ENCODE results near the gene FRMD4A. TPM values are rescaled to one million over a fixed set of nuclear protein-coding genes. Genes with fewer than 3 reads are reported as not detected.
"Not testable (repeated sequence)": the region's sequence is repeated elsewhere in the genome, so short reads cannot be mapped to it uniquely, and the experiment has no call there.

Gene FRMD4A
- polyA plus RNA-seq, 4 donors: 59.5 to 85.2 (median 76.5) TPM

DNA sequence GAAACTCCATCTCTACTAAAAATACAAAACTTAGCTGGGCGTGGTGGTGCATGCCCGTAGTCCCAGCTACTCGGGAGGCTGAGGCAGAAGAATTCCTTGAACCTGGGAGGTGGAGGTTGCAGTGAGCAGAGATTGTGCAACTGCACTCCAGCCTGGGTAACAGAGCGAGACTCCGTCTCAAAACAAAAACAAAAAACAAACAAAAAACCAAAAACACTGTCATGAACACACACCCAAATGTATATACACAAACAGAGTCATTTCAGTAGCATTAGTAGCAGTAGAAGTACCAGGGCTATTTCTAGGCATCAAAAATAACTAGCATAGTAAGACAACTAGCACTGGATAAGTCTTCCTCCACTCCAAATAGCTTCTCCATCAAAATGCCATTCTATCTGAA, 263.1 kb downstream of the FRMD4A start:
- DNase-seq (ENCODE audit: low read depth in 4 of 4, low spot score in 3 of 4): not testable (repeated sequence)

DNA sequence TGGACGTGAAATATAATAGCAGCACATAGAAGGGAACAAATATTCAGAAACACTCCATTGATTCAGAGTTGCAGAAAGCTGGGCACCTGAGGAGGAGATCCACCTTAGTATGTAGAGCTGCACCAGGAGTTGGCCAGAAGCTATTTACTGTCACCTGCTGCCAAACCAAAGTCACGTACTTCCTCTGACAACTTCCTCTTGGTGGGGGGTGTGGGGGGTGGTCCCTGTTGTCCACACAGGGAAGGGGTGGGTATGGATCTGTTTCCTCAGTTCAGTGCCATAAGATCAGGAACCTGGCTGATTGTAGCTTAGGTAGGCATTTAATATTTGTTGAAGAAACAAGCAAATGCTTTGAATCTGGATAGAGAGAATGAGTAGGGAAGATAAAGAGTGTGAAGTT, 264.6 kb downstream of the FRMD4A start:
- DNase-seq (ENCODE audit: low read depth in 4 of 4, low spot score in 3 of 4): no peak

DNA sequence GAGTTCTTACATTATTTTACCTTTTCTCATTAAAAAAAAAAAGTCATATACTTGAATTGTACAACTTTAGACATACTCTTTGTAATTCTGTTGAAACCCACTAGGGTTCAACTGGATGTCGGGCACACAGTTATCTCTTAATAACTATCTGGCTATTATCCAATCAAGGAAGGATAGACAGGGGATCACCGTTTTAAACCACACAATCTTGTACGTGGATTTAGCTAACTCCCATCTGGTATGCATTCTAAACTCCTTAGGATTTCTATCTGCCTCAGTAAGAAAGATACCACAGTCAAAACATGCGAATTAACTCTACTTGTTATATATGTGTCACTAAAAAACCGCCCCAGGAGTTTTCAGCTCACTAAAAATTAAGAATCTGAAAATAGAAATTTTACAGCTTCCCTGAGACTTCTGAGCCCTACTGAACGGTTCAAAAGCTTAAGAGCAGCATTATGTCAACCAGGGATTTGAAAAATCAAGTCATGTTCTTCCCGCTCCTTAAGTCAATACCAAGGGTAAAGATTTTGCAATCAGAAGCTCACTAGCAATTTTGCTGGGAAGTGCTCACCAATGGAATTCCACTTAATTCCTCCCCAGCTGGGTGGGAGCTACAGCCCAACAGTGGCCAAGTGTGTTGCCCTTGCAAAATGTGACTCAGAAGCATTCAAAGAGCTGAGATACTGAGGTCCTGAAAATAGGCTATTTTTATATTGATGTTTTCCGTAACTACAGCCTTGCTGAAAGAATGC, 267.0 kb downstream of the FRMD4A start:
- no peak for DNase-seq (ENCODE audit: low read depth in 4 of 4, low spot score in 3 of 4)

DNA sequence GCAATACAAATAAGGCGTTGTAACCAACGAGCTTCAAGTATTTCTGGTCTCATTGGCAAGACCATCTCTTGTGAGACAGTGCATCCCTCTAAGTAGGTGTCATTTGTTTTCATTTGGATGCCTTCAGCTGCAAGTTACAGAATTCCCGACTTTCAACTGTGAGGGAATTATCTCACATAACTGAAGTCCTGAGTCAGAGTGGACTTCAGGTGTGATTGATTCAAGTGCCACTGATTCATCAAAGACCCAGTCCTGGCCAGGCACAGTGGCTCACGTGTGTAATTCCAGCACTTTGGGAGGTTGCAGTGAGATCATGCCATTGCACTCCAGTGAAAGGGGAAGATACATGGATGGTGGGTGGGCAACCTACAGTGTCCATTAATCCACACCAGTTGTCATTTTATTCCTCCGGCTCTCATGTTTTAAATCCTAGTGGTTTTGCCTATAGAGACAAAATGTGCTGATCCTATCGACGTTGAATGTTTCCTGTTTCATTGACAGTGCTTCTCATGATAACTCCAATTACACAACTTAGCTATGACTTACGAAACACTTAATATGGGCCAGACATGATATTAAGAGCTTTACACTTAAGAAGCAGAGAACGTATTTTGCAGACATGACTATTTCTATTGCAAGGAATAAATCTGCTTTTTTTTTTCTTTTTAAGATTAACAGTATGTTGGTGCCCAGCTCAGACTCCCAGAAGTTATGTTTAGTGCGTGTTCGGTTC, 268.0 kb downstream of the FRMD4A start:
- no peak for DNase-seq (ENCODE audit: low read depth in 4 of 4, low spot score in 3 of 4)

DNA sequence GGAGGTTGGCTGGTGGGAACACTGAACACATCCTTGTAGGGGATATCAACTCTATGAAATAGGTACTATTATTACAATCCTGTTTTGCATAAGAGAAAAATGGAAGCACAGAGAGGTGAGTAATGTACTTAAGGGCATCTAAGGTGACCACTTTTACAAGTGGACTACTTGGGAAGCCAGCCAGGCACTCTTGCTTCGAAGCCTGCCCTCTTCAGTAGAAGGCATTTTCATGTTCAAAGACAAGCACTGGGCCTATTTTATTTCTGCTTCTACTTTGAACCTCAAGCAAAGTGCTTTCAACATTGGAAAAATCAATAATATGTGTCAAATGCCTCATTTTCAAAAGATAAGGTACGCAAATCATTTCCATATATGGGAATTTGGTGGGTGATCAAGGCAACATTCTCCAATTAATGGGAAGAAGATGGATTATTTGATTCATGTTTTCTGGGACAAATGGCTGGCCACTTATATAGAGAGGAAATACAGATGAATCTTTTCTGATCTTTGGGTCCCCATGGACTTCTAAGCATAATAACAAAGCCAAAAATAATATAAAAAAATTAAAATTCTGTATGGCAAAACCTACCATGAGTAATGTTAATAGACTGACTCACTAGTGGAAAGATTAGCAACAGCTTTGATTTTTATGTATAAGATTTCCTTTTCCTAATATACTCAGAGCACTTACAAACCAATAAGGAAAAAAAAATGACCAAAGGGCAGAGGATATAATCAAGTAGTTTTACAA, 270.2 kb downstream of the FRMD4A start:
- no peak for DNase-seq (ENCODE audit: low read depth in 4 of 4, low spot score in 3 of 4)

GRCh38 chr10:14056610-14057332, 274.0 kb downstream of the FRMD4A start:
- no peak for DNase-seq (ENCODE audit: low read depth in 4 of 4, low spot score in 3 of 4)

GRCh38 chr10:14052931-14053330, 277.8 kb downstream of the FRMD4A start:
- no peak for DNase-seq (ENCODE audit: low read depth in 4 of 4, low spot score in 3 of 4)

- DNase-seq (ENCODE audit: low read depth in 4 of 4, low spot score in 3 of 4): no peak
These were observed 280.1 kb downstream of the FRMD4A start for GRCh38 chr10:14050598-14050997.

DNA sequence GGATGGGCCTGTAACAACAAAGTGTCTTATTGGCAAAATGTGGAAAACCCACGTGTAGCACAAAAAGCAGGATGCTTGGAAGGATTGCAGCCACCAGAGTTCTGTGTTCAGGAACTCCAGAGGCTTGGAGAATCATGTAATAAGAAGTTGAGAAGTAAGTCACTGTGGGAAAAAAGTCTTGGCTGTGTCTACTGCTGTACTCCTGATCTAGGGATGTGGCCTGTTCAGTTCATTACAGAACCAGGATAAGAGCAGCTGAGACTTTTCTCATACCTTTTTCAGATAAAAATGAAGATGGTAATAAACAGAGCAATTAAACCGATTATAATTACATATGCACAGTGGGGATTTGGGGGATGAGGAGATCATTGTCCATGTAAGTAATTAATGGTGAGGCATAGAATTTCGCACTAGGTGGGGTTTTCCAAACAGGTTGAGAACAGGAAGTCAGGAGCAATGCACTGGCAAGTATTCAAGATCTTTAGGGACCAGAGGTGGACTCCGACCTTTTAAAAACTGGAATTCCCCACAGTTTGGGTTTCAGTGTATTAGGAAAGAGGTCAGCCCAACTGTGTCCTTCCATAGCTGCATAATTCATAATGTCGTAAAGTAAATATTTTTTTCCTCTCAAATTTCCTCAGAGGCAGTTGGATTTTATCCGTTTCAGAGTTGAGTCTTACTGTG, 281.7 kb downstream of the FRMD4A start:
- DNase-seq (ENCODE audit: low read depth in 4 of 4, low spot score in 3 of 4): no peak

DNA sequence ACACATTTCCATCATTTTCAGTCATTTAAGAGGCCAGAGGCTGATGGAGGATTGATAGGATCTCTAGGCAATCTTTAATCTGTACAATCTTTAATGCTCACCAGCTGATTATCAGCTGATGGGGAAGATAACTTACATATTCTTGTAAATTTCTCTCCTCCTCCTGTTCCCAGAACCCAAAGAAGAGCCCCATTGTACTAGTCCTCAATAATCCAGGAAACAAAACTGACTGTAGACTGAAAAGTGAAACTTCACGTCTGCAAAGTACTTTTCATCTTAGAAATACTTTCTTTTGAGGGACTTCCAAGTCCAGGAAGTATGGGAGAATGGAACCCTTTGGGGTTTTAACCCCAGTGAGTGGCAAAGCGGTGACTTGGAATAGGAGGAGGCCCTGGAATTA, 283.3 kb downstream of the FRMD4A start:
- DNase-seq (ENCODE audit: low read depth in 4 of 4, low spot score in 3 of 4): no peak

GRCh38 chr10:14042051-14042450, 288.7 kb downstream of the FRMD4A start:
- not testable (repeated sequence) for DNase-seq (ENCODE audit: low read depth in 4 of 4, low spot score in 3 of 4)

DNA sequence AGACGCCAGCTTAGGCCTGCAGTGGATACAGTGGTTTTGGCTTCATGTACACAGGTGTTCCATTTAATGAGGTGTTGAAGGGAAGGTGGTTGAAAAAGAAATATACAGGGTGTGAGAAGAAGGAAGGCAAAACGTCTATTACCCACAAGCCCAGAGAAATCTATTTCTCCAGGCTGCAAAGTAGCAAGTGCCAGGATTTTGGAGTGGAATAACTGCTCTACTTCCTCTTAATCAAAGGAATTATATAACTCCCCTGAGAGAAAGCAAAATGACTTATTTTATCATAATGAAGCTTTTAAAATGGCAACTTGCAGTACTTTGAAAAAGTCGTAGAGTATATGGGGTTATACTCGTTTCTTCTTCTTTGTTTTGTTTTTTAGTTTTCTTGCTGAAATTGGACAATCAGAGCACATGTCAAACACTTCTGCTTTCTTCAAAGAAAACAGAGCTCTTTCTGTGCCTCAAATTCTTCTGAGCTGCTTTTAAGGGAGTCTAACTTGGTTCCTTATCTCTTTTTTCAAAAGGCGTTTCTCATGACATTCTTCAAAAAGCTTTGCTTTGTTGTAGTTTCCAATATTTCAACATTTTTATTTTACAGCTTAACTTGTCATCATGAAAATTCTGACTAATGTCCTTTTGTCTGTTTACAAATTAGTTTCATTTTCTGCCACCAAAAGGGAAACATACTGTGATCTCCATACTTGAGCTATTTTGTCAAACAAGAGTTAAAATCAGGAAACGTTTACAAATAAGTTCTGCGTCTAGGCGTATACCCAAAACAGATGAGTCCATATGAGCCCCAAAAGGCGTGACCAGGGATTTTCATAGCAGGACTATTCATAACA, 289.7 kb downstream of the FRMD4A start:
- no peak for DNase-seq (ENCODE audit: low read depth in 4 of 4, low spot score in 3 of 4)

GRCh38 chr10:14039968-14040668, 290.6 kb downstream of the FRMD4A start:
- DNase-seq (ENCODE audit: low read depth in 4 of 4, low spot score in 3 of 4): no peak

- no peak for DNase-seq (ENCODE audit: low read depth in 4 of 4, low spot score in 3 of 4)
These were observed 294.5 kb downstream of the FRMD4A start for GRCh38 chr10:14036233-14036632.

DNA sequence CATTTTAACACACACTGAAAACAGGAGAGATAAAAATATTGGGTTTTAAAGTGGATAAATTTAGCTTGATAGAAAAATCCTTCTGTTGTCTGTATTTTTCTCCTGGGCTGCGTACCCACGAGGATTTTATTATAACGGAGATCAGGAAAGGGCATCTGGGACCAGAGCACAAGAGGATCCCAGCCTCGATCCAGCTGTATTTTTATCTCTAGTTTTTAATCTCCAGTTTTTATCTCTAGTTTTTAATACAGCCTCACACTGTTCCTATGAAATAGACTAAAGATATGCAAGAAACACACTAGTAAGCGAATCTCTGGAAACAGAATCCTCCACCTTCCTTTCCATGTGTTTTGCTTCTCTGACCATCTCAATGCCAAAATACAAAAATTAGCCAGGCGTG, 295.2 kb downstream of the FRMD4A start:
- DNase-seq (ENCODE audit: low read depth in 4 of 4, low spot score in 3 of 4): no peak

DNA sequence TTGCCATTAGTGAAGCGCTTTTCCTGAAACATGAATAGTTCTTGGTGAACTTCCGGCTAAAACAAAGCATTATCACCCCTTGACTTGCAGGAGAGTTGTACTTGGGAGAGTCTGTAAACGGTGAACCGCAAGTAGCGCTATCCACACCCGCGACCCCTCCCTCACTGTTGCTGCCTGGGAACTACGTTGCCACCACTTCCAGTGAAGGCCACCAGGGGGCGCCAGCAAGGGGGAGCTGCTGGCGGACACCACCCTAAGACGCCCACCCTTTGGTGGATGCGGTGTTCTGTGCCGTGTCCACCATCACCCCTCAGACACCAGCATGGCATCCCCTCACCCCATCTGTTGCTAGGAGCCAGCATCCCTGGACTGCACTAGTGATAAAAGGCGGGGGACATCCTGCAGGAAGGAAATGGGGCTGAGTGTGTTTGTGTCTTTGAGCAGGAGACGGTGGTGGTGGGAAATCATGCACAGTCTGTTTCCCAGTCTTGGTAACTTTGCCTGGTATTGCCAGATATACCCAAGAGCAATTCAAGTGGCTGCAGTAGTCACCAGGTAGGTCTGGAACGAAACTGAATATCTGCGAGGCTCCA, 298.2 kb downstream of the FRMD4A start:
- no peak for DNase-seq (ENCODE audit: low read depth in 4 of 4, low spot score in 3 of 4)

- DNase-seq (ENCODE audit: low read depth in 4 of 4, low spot score in 3 of 4): no peak
These were observed 304.4 kb downstream of the FRMD4A start for GRCh38 chr10:14026325-14026724.
